GM18517 (cell line): ENCODE measurements around the gene PPP2R3B.
"Not testable (repeated sequence)": the region's sequence is repeated elsewhere in the genome, so short reads cannot be mapped to it uniquely, and the experiment has no call there.

Experiments used
- ATAC-seq: cut with Tn5 transposase; IDR thresholded peaks from one replicate; pipeline ENCODE4 v1.9.1; 2021; ENCODE audit warnings: mild to moderate bottlenecking, moderate library complexity; ENCODE audit not compliant: unreplicated experiment

Gene PPP2R3B

DNA sequence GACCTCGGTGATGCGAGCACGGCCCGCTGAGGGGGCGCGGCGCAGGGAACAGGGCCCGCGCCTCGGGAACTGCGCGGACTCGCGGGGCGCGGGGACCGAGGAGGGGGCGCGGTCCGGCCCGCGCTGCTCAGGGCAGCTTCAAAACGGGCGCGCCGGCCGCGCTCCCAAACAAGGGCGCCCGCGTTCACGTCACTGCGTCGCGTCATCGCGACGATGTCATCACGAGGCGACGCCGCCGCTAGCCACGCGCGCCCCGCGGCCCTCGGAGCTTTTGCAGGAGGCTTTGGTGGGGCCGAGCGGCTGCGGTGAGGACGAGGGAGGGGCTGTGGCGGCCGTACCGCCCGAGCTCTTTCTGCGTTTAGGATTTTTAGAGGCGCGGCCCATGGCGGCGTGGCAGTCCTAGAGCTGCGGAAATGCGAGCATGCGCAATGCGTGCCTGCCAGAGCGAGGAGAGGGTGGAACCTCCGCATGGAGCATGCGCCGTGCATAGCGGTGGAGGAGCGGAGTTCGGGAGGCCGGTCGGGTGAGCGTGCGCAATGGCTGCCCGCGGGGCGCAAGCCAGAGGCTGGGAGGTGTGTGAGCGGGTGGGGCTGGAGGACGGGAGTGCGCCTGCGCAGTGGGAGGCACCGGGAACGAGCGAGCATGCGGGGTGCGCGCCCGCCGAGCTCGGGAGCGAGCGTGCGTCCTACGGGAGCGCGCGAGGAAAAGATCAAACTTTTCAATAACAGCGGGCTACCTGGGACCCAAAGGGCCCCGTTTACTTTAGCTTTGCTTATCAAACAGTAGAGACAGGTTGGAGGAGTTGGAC lies at the start of gene PPP2R3B:
Gene PPP2R3B (minus strand): TSS at position 140 of the 808 bp plus-strand sequence. CDS start 216 bp downstream, outside the sequence.
- peak; percentile 94 for ATAC-seq

DNA sequence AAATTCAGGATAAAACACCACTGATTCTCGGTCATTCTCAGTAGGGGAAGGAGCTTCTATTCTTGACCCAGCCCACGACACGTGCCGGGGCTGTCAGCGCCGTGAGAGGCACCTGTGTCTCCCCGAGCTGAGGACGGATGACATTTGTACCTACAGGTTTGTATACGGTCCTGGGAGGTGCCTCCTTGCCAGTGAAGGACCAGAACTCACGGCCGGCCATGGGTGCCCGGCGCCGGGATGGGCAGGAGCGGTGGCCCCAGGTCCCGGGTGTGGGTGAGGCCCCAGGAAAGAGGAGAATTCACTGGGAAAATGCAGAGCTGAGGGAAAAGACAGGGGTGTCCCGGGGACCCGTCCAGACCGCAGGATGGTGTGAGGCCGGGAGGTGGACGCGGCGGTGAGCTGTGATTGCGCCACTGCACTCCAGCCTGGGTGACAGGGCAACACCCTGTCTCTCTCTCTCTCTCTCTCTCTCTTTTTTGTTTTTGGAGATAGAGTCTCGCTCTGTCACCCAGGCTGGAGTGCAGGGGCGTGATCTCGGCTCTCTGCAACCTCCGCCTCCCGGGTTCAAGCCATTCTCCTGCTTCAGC lies 48.9 kb upstream of the PPP2R3B start:
- no peak for ATAC-seq

DNA sequence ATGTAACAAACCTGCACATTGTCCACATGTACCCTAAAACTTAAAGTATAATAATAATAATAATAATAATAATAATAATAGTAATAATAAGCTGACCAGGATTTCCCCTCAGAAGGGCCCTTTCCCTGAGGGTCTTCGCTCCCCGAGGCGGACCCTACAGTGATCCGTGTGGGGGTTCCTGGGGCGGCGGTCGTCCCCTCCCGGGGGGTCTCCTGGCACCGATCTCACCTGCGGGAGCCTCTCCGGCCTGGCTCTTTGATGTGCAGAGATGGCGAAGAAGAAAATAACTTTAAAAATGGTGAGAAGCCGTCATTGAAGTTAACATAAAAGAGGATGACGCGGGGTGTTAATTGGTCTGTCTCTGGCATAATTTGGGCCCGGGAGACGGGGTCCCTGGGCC lies 48.2 kb upstream of the PPP2R3B start:
- ATAC-seq, result no peak

DNA sequence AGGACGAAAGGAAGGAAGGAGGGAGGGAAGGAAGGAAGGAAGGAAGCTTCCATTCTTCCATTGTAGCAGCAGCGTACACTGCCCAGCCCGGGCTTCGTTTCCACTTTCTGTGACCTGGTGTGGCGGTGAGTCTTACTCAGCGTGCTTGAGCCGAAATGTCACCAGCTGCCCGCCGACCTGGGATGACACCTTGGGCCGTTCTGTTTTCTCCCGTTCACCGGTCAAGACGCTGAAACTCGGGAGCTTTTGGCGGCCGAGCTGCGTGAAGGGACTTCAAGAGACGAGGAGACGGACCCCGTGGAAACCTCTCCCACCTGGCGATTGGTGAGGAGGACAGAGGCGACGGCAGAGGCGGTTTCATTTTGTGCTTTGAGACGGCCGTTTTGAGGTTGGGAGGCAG lies 47.1 kb upstream of the PPP2R3B start:
- no peak for ATAC-seq

GRCh38 chrX:432666-433065 lies 46.0 kb upstream of the PPP2R3B start:
- ATAC-seq, result not testable (repeated sequence)

GRCh38 chrX:431492-432111 lies 44.9 kb upstream of the PPP2R3B start:
- ATAC-seq, result no peak

GRCh38 chrX:431056-431455 lies 44.3 kb upstream of the PPP2R3B start:
- no peak for ATAC-seq

GRCh38 chrX:429266-429825 lies 42.6 kb upstream of the PPP2R3B start:
- ATAC-seq, result no peak

- no peak for ATAC-seq
Observed at GRCh38 chrX:427812-428725, 41.4 kb upstream of the PPP2R3B start.

GRCh38 chrX:426881-427280 lies 40.2 kb upstream of the PPP2R3B start:
- no peak for ATAC-seq

GRCh38 chrX:425056-425455 lies 38.3 kb upstream of the PPP2R3B start:
- ATAC-seq, result no peak

- ATAC-seq, result no peak
Observed at GRCh38 chrX:421646-422391, 35.1 kb upstream of the PPP2R3B start.

- ATAC-seq, result no peak
Observed at GRCh38 chrX:420496-421223, 34.0 kb upstream of the PPP2R3B start.

DNA sequence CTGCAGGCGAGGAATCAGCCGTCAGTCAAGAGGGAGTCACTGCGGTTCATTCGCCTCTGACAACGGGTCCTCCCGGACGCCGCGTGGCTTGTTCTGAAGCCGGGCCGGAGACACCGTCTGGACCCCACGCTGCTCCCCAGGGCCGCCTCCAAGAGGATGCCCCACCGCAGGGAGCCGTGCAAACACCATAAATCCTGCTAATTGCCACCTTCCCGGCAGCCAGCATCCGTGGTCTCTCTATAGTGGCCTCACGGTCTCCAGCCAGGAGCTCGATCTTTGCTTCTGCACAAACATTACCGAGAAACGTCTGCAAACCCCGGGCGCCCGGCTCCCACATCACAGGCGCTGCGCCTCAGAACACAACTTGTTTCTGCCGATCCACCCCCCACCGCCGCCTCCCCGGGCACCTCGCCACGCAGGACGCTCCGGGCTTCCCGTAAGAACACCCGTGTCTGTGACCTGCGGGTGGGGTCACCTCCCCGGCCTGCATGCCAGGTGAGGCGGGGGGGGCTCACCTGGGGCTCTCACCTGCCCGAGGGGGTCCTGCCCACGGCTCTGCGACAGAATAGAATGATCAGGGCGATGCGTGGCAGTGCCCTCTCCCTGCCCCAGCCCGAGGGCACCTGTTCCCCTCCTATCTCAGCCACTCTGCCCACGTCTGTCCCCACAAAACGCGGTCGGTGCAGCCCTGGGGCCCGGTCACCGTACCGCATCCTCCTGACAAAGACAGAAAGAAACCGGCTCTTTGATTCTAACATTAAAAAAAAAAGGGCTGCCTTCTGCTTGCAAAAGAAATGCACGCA lies 32.4 kb upstream of the PPP2R3B start:
- no peak for ATAC-seq

DNA sequence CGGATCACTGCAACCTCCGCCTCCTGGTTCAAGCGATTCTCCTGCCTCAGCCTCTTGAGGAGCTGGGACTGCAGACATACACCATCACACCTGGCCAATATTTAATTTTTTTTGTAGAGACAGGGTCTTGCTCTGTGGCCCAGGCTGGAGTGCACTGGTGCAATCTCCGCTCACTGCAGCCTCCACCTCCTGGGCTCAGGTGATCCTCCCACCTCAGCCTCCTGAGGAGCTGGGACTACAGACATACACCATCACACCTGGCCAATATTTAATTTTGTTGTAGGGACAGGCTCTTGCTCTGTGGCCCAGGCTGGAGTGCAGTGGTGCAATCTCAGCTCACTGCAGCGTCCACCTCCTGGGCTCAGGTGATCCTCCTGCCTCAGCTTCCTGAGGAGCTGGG lies 28.8 kb upstream of the PPP2R3B start:
- ATAC-seq, result not testable (repeated sequence)

DNA sequence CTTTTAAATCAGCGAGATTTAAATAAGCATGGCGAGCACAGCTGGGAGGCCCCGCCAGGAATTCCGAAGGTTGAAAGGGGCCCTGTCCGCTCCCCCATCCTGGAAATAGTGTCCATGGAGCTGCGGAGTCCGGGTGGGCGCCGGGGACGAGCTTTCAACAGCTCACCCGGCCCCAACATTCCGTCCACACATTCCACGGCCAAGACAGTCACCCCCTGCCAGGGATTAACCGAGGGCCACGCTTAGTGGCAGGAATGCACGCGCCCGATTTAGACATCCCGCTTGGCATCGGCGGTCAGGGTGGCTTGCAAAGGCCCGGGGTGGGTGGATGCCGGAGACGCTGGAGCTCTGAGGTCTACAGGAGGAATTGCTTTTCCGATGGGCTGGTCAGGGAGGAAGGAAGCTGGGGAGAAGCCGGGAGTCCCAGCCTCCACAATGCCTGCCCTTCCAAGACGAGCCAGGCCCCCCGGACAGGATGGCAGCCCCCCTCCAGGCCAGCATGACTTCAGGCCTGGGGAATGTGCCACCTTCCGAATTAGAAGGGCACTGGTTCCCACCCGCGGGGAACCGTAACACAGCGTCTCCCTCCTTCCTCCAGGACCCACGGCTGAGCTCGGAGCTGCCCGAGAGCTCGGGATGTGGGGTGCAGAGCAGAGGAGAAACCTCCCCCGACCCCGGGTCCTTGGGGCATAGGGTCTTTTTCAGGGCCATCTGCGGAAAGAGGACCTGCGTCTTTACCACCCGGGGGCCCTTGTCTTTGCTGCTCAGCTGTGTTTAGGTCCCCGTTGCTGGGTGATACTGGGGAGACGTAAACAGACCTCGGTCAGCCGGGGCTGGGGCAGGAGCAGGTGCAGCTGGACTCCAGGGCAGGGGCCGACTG lies 26.9 kb upstream of the PPP2R3B start:
- no peak for ATAC-seq

DNA sequence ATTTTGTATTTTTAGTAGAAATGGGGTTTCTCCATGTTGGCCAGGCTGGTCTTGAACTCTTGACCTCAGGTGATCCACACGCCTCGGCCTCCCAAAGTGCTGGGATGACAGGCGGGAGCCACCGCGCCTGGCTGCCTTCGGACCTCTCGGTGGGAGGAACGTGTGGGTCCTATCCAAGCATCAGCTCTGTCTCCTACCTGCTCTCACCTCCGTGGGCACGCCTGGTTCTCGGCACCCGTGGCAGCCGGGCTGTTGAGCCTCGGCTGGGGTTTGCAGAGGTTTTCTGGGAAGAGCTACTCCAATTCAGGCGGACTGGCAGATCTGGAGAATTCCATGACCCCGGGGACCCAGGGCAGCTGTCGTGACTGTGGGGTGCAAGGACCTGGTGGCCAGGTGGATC lies 23.6 kb upstream of the PPP2R3B start:
- ATAC-seq, result no peak

DNA sequence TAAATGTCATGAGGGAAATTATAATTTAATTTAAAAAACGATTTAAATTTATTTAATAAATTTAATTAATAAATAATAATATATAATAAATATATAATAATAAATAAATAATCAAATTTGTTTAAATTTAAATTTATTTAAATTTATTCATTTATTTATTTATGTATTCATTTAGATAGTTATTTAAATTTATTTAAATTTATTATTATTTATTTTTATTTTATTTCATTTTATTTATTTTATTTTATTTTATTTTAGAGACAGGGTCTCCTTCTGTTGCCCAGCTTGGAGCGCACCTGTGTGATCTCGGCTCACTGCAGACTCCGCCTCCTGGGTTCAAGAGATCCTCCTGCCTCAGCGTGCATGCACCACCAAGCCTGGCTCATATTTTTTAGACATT lies 18.4 kb upstream of the PPP2R3B start:
- no peak for ATAC-seq
